PC-3 (cell line): ENCODE results near the gene FAM53B. TPM values are rescaled to one million over a fixed set of nuclear protein-coding genes. Genes with fewer than 3 reads are reported as not detected.

ENCODE experiments used
- ATAC-seq: fragments of 200-7000 bp; cut with Tn5 transposase; 2 replicates; pipeline ENCODE4 v1.9.1; 2020; ENCODE audit warnings: mild to moderate bottlenecking, moderate library complexity
- BruUV-seq: library from RNA; stranded (reverse); fragments of 400-500 nt; replicated peaks from 2 replicates; lab custom pipeline; 2021; lab: Mats Ljungman, UMichigan
- CTCF ChIA-PET: fragments of 300-600 bp; sonication (Branson Sonifier 250); formaldehyde crosslinking; loops from one replicate; lab custom pipeline; 2022; ENCODE audit warnings: antibody characterized with exemption; lab: Charles Lee
- POLR2A ChIA-PET: fragments of 300-600 bp; sonication (Branson Sonifier 250); formaldehyde crosslinking; loops from one replicate; lab custom pipeline; 2022; ENCODE audit warnings: antibody characterized with exemption; ENCODE audit not compliant: unreplicated experiment; lab: Charles Lee
- DNase-seq: peaks from one replicate; pipeline ENCODE4 v3.0.0-alpha.2; 2015
- H2AFZ ChIP-seq: fragments of 300-600 bp; sonication (generic); 2 replicates; pipeline ENCODE4 v1.6.0; 2016; ENCODE audit warnings: antibody characterized with exemption, low read length
- H3F3A ChIP-seq: fragments of 300-600 bp; sonication (generic); one replicate; pipeline ENCODE4 v1.6.0; 2017; ENCODE audit warnings: antibody characterized with exemption, low read length, control low read depth, mild to moderate bottlenecking; ENCODE audit not compliant: unreplicated experiment
- H3K27ac ChIP-seq: fragments of 300-600 bp; sonication (generic); 2 replicates; pipeline ENCODE4 v1.5.1; 2016; ENCODE audit warnings: mild to moderate bottlenecking, low read length
- H3K27me3 ChIP-seq: fragments of 300-600 bp; sonication (generic); 2 replicates; pipeline ENCODE4 v1.6.1; 2016; ENCODE audit warnings: low read length, mixed read lengths
- H3K36me3 ChIP-seq: fragments of 300-600 bp; sonication (generic); 2 replicates; pipeline ENCODE4 v1.6.1; 2016; ENCODE audit warnings: low read depth, mixed run types, low read length, mixed read lengths
- H3K4me1 ChIP-seq: fragments of 300-600 bp; sonication (generic); 2 replicates; pipeline ENCODE4 v1.5.1; 2016; ENCODE audit warnings: low read length; ENCODE audit not compliant: insufficient read depth
- H3K4me2 ChIP-seq: fragments of 300-600 bp; sonication (generic); 2 replicates; pipeline ENCODE4 v1.6.0; 2016; ENCODE audit warnings: low read length
- H3K4me3 ChIP-seq: fragments of 300-600 bp; sonication (generic); 2 replicates; pipeline ENCODE4 v1.5.1; 2016; ENCODE audit warnings: mild to moderate bottlenecking, low read length, mixed read lengths
- H3K79me2 ChIP-seq: fragments of 300-600 bp; sonication (generic); 2 replicates; pipeline ENCODE4 v1.6.1; 2017; ENCODE audit warnings: low read length, mixed read lengths
- H3K9ac ChIP-seq: fragments of 300-600 bp; sonication (generic); 2 replicates; pipeline ENCODE4 v1.6.0; 2016; ENCODE audit warnings: mild to moderate bottlenecking, low read length
- H3K9me2 ChIP-seq: fragments of 300-600 bp; sonication (generic); replicated peaks from 2 replicates; pipeline ENCODE4 v1.6.1; 2016; ENCODE audit warnings: mixed run types, low read length, mixed read lengths
- H3K9me3 ChIP-seq: fragments of 300-600 bp; sonication (generic); 2 replicates; pipeline ENCODE4 v1.6.1; 2016; ENCODE audit warnings: low read length, mixed read lengths
- H4K20me1 ChIP-seq: fragments of 300-600 bp; sonication (generic); 2 replicates; pipeline ENCODE4 v1.6.1; 2016; ENCODE audit warnings: low read length, mixed read lengths
- EZH2 ChIP-seq: fragments of 300-600 bp; sonication (generic); IDR thresholded peaks from one replicate; pipeline ENCODE4 v1.6.1; 2017; ENCODE audit warnings: antibody characterized with exemption, mild to moderate bottlenecking, low read length; ENCODE audit not compliant: unreplicated experiment
- EZH2phosphoT487 ChIP-seq: fragments of 300-600 bp; sonication (generic); IDR thresholded peaks from 2 replicates; pipeline ENCODE4 v1.6.1; 2018; ENCODE audit warnings: mild to moderate bottlenecking, antibody characterized with exemption, low read length, borderline replicate concordance
- intact Hi-C: fragments of 100-400 bp; cut with micrococcal nuclease; formaldehyde crosslinking; loops from 2 replicates; pipeline ENCODE4 v1.9.0; 2023
- total RNA-seq: library from RNA; depleted of rRNA; stranded (reverse); fragments of >200 nt; gene quantifications from 2 replicates; pipeline ENCODE4 v1.2.3, GENCODE V29; 2014
- TF ChIP-seq, protein P1 (sequence below): fragments of 300-600 bp; sonication (generic); conservative IDR thresholded peaks from 2 replicates; pipeline ENCODE4 v1.5.1; 2017; ENCODE audit warnings: antibody characterized with exemption, low read depth, mild to moderate bottlenecking, low read length

Gene FAM53B
- total RNA-seq, 1 experiment from 2014 or later = 19.4 TPM

- BruUV-seq = no TSS peak
Measured at GRCh38 chr10:124717041-124717757, 27.0 kb downstream of the FAM53B start.

DNA sequence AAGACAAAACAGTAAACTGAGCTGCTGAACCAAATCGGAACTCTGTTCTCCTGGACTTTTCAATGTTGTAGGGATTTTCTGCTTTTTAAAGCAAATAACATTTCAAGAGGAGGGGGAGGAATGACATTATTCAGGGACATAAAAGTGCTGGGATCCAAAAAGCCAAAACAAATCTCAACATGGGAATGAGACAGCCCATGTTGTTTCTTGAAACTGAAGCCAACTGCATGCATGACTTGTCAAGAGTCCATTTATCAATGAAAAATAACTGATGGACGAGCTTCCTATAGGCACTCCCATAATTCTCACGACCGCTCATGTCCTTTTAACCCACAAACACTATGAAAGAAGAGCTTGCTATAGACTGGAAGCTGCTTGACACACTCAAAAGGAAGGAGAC lies 27.8 kb downstream of the FAM53B start:
- H3K9me2 ChIP-seq = no peaks in the 10 kb centered on the region
- POLR2A ChIA-PET = no interaction called here
- no peak for DNase-seq
- H3K9me3 ChIP-seq = no peaks in the 10 kb centered on the region
- no peak overlapping the region for H2AFZ ChIP-seq
- no peak overlapping the region for H3K9ac ChIP-seq
- intact Hi-C loops = no loop called here
- H3K36me3 ChIP-seq = no peaks in the 10 kb centered on the region
- CTCF ChIA-PET = interaction anchor here (0.7 kb wide), 1 partner anchor 59 kb away, joined by 3 read pairs; no protein-coding TSS in a partner anchor
- no peak overlapping the region for H3K4me2 ChIP-seq
- H3K4me3 ChIP-seq = no peak overlapping the region
- no TSS peak for BruUV-seq
- H4K20me1 ChIP-seq = no peaks in the 10 kb centered on the region
- ATAC-seq = no peak
- H3K4me1 ChIP-seq = peaks cover 15% of the 10 kb centered on the region
- H3K27ac ChIP-seq = no peak overlapping the region
- TF ChIP-seq, protein P1, sequence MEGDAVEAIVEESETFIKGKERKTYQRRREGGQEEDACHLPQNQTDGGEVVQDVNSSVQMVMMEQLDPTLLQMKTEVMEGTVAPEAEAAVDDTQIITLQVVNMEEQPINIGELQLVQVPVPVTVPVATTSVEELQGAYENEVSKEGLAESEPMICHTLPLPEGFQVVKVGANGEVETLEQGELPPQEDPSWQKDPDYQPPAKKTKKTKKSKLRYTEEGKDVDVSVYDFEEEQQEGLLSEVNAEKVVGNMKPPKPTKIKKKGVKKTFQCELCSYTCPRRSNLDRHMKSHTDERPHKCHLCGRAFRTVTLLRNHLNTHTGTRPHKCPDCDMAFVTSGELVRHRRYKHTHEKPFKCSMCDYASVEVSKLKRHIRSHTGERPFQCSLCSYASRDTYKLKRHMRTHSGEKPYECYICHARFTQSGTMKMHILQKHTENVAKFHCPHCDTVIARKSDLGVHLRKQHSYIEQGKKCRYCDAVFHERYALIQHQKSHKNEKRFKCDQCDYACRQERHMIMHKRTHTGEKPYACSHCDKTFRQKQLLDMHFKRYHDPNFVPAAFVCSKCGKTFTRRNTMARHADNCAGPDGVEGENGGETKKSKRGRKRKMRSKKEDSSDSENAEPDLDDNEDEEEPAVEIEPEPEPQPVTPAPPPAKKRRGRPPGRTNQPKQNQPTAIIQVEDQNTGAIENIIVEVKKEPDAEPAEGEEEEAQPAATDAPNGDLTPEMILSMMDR = no peak
- TF ChIP-seq EZH2phosphoT487 (no peak), EZH2 (no peak)
- H3F3A ChIP-seq = no peaks in the 10 kb centered on the region
- H3K27me3 ChIP-seq = no peaks in the 10 kb centered on the region
- H3K79me2 ChIP-seq = peaks cover 14% of the 10 kb centered on the region; the same call in 1 of the 2 replicates

More at GRCh38 chr10:124717041-124717757, 27.0 kb downstream of the FAM53B start:
- Histone ChIP-seq H3K4me1 (peaks cover 15% of the 10 kb centered on the region), H3K9me3 (no peaks in the 10 kb centered on the region), H2AFZ (no peak overlapping the region), H3K27me3 (no peaks in the 10 kb centered on the region), H3K4me2 (no peak overlapping the region), H3K9ac (no peak overlapping the region), H3K4me3 (no peak overlapping the region), H3K9me2 (no peaks in the 10 kb centered on the region), H4K20me1 (no peaks in the 10 kb centered on the region), H3F3A (no peaks in the 10 kb centered on the region), H3K79me2 (peaks cover 14% of the 10 kb centered on the region; the same call in 1 of the 2 replicates), H3K27ac (no peak overlapping the region), H3K36me3 (no peaks in the 10 kb centered on the region)
- TF ChIP-seq, protein P1 = no peak
- TF ChIP-seq EZH2 = no peak
- no peak for TF ChIP-seq EZH2phosphoT487
- ChIA-PET CTCF (no interaction called here), POLR2A (no interaction called here)
- intact Hi-C loops = no loop called here
- DNase-seq = no peak
- ATAC-seq = no peak

DNA sequence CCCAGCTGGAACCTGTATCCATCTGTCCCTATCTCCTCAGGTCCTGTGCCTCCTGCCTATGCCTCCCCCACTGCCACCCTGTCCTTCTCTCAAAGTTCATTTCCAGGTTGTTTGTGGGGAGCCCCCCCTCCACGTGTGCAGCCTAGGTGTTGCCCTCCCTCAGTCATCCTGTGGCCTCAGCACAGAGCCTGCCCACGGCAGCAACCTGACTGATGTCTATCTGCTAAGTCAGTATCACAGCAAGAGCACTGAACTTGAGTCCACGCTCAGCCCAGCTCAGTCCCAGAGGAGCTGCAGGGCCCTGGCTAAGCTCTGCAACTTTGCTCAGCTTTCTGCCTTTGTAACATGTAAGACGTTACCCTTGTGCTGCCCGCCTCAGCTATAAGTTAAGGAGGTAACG lies 28.7 kb downstream of the FAM53B start:
- H3K79me2 ChIP-seq = peaks cover 19% of the 10 kb centered on the region; the same call in 1 of the 2 replicates
- H3K27me3 ChIP-seq = no peaks in the 10 kb centered on the region
- no peak overlapping the region for H3K27ac ChIP-seq
- ATAC-seq (no peak), DNase-seq (no peak)
- H4K20me1 ChIP-seq = no peaks in the 10 kb centered on the region
- no peak overlapping the region for H3K9ac ChIP-seq
- peaks cover 15% of the 10 kb centered on the region for H3K4me1 ChIP-seq
- TF ChIP-seq EZH2 (no peak), EZH2phosphoT487 (no peak)
- TF ChIP-seq, protein P1 = no peak
- no peak overlapping the region for H2AFZ ChIP-seq
- H3F3A ChIP-seq = no peaks in the 10 kb centered on the region
- POLR2A ChIA-PET = no interaction called here
- no peaks in the 10 kb centered on the region for H3K36me3 ChIP-seq
- H3K9me3 ChIP-seq = no peaks in the 10 kb centered on the region
- CTCF ChIA-PET = no interaction called here
- intact Hi-C loops = no loop called here
- no peaks in the 10 kb centered on the region for H3K9me2 ChIP-seq
- no TSS peak for BruUV-seq
- no peak overlapping the region for H3K4me3 ChIP-seq
- H3K4me2 ChIP-seq = no peak overlapping the region
